Coronary artery (tissue), 2 donors: ENCODE results near the gene COPZ1.
A peak's percentile ranks its signal among the peaks of the same experiment; 100 is the strongest.
"Not testable (repeated sequence)": the region's sequence is repeated elsewhere in the genome, so short reads cannot be mapped to it uniquely, and the experiment has no call there.

Experiments
- DNase-seq: peaks from one replicate; pipeline ENCODE4 v3.0.0-alpha.2; 2017; ENCODE audit warnings: low spot score
- H3K27ac ChIP-seq, 2 donors: fragments of 200-600 bp; sonication (generic); one replicate each; pipeline ENCODE4 v1.5.1; 2016 to 2019
- H3K4me3 ChIP-seq: fragments of 200-600 bp; sonication (generic); 2 replicates; pipeline ENCODE4 v1.5.1; 2016; ENCODE audit warnings: mild to moderate bottlenecking, moderate library complexity
- CTCF ChIP-seq: fragments of 200-600 bp; sonication (generic); IDR thresholded peaks from one replicate; pipeline ENCODE4 v1.5.1; 2019; ENCODE audit warnings: antibody characterized with exemption

COPZ1 gene

GRCh38 chr12:54349036-54349435 lies 24.1 kb downstream of the COPZ1 start:
- no peak for DNase-seq

DNA sequence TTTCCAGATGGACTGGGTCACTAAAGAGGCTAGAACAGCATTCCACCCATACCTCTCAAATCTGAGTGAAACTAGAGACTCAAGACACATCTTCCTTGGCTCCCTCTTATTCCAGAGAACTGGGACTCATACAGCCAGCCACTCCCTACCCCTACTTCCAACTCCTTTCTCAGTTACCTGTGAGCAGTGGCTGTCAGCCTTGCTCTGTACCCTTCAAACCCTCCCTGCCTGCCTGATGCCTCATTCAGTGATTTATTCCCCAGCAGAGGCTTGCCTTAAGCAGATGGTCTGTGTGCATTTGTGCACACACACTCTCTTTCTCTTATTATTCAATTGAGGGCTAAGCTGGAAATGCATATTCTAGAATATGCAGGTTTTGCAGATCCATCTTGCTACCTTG lies 24.7 kb downstream of the COPZ1 start:
- no peak for TF ChIP-seq CTCF
- Histone ChIP-seq H3K4me3 (no peak overlapping the region), H3K27ac (no peak overlapping the region)
- DNase-seq: no peak

More at GRCh38 chr12:54349036-54349435, 24.1 kb downstream of the COPZ1 start:
- Histone ChIP-seq H3K27ac (no peak overlapping the region), H3K4me3 (no peak overlapping the region)
- no peak for TF ChIP-seq CTCF

DNA sequence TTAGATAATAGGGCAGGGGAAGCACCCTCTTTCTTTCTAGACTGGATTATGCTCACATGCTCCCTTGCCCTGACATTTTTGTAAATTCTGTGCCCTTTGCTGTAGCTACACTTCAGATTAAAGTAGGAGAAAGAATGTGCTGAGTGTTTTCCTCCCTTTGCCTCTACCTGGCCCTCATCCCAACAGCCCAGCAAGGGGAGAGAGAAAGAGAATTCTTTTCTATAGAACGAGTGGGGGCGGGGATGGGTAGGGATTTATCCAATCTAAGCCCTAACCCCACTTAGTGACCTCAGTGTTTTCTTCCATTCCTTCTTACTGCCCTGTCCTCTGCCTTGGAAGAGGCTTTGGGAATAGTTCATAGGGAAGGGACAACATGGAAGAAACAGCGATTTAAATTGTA lies 25.8 kb downstream of the COPZ1 start:
- DNase-seq: no peak
- Histone ChIP-seq H3K27ac (no peak overlapping the region), H3K4me3 (no peak overlapping the region)
- no peak for TF ChIP-seq CTCF

GRCh38 chr12:54351341-54351740 lies 26.4 kb downstream of the COPZ1 start:
- no peak overlapping the region for H3K27ac ChIP-seq
- H3K4me3 ChIP-seq: no peak overlapping the region
- DNase-seq: no peak
- TF ChIP-seq CTCF: no peak

- H3K4me3 ChIP-seq: peak overlapping the region; percentile 4
- TF ChIP-seq CTCF: no peak
- no peak for DNase-seq
- peak overlapping the region; percentile 4 to 32 for H3K27ac ChIP-seq
These were observed 27.1 kb downstream of the COPZ1 start for GRCh38 chr12:54352022-54352531.

- H3K4me3 ChIP-seq: no peak overlapping the region
- TF ChIP-seq CTCF: no peak
- no peak for DNase-seq
- peak overlapping the region; percentile 4 to 32 for H3K27ac ChIP-seq
These were observed 28.3 kb downstream of the COPZ1 start for GRCh38 chr12:54352891-54353874.

GRCh38 chr12:54354271-54354670 lies 29.3 kb downstream of the COPZ1 start:
- not testable (repeated sequence) for DNase-seq, H3K4me3 ChIP-seq, H3K27ac ChIP-seq
